CD4-positive, alpha-beta T cell (primary cell): ENCODE measurements around the gene UNC13A. TPM values are rescaled to one million over a fixed set of nuclear protein-coding genes. Genes with fewer than 3 reads are reported as not detected.

Experiments
- ATAC-seq: fragments of 200-7000 bp; cut with Tn5 transposase; one replicate; pipeline ENCODE4 v1.10.0; 2022; ENCODE audit warnings: mild to moderate bottlenecking; ENCODE audit not compliant: poor library complexity
- CTCF ChIA-PET: fragments of 350-600 bp; sonication (Branson Sonifier 250); formaldehyde crosslinking; loops from one replicate; lab custom pipeline; 2021; ENCODE audit warnings: antibody characterized with exemption, inconsistent platforms; lab: Charles Lee
- POLR2A ChIA-PET: fragments of 350-600 bp; sonication (Branson Sonifier 250); formaldehyde crosslinking; loops from one replicate; lab custom pipeline; 2021; ENCODE audit warnings: antibody characterized with exemption, inconsistent platforms; lab: Charles Lee
- DNase-seq, 14 experiments: peaks; one replicate each; pipeline ENCODE4 v3.0.0-alpha.2; 2013 to 2020; ENCODE audit warnings: mixed read lengths in 2 of 14
- H3K27ac ChIP-seq, 2 donors: one replicate each; pipeline versions ENCODE4 v1.5.1 to v1.7.0; 2013; ENCODE audit warnings: low read length in 2 of 2, low read depth in 1 of 2, mild to moderate bottlenecking in 1 of 2
- H3K27me3 ChIP-seq, 2 experiments: 1 replicate in 1 of 2; 2 replicates in 1 of 2; pipeline versions ENCODE4 v1.6.1 to v1.7.0; 2013; ENCODE audit warnings: low read length in 2 of 2, control low read depth in 1 of 2, mild to moderate bottlenecking in 1 of 2, moderate library complexity in 1 of 2; ENCODE audit not compliant: insufficient read depth in 2 of 2, control insufficient read depth in 1 of 2
- H3K36me3 ChIP-seq: one replicate; pipeline ENCODE4 v1.6.1; 2013; ENCODE audit warnings: low read length, control low read depth; ENCODE audit not compliant: insufficient read depth
- H3K4me1 ChIP-seq: one replicate; pipeline ENCODE4 v1.6.1; 2013; ENCODE audit warnings: low read length, control low read depth; ENCODE audit not compliant: insufficient read depth
- H3K4me3 ChIP-seq: one replicate; pipeline ENCODE4 v1.5.1; 2013; ENCODE audit warnings: mild to moderate bottlenecking, low read length, moderate library complexity
- H3K9me3 ChIP-seq, 2 experiments: 1 replicate in 1 of 2; 2 replicates in 1 of 2; pipeline versions ENCODE4 v1.6.1 to v1.7.0; 2013; ENCODE audit warnings: low read length in 2 of 2, mild to moderate bottlenecking in 2 of 2, control low read depth in 1 of 2, moderate library complexity in 1 of 2; ENCODE audit not compliant: control insufficient read depth in 1 of 2, insufficient read depth in 1 of 2
- H3K27ac Mint-ChIP-seq: one replicate; pipeline ENCODE4 v1.8.0; 2020; ENCODE audit warnings: mixed read lengths
- H3K27me3 Mint-ChIP-seq: one replicate; pipeline ENCODE4 v1.8.0; 2021; ENCODE audit warnings: mixed read lengths
- H3K36me3 Mint-ChIP-seq: one replicate; pipeline ENCODE4 v1.8.0; 2021; ENCODE audit warnings: low read depth, mixed read lengths
- H3K4me1 Mint-ChIP-seq: one replicate; pipeline ENCODE4 v1.8.0; 2021; ENCODE audit warnings: low read depth, mixed read lengths
- H3K4me3 Mint-ChIP-seq: one replicate; pipeline ENCODE4 v1.8.0; 2020; ENCODE audit warnings: mild to moderate bottlenecking, mixed read lengths
- H3K9me3 Mint-ChIP-seq: one replicate; pipeline ENCODE4 v1.8.0; 2020; ENCODE audit warnings: mixed read lengths
- CTCF ChIP-seq: fragments of 200-600 bp; IDR thresholded peaks from one replicate; pipeline ENCODE4 v1.8.0; 2022; ENCODE audit warnings: antibody characterized with exemption, mild to moderate bottlenecking
- intact Hi-C, 2 experiments: fragments of 100-400 bp; cut with DNase I in 1 of 2; cut with micrococcal nuclease in 1 of 2; formaldehyde crosslinking; loops; one replicate each; pipeline versions ENCODE4 v1.15.1 to v1.9.0; 2023 to 2025; cut with DNase I, micrococcal nuclease
- total RNA-seq, 174 experiments: library from RNA in 2 of 174; stranded (reverse) in 2 of 174; gene quantifications; one replicate each; pipeline ENCODE4 v1.2.3 and lab custom pipeline; 2021 to 2026

UNC13A gene
- total RNA-seq, 2 experiments from 2014 or later, result 0.11 to 0.14 TPM

GRCh38 chr19:17655751-17656472 lies 32.2 kb downstream of the UNC13A start:
- CTCF ChIA-PET, result no interaction called here
- intact Hi-C loops, result no loop called here
- H3K27ac Mint-ChIP-seq, result no peak overlapping the region

GRCh38 chr19:17654993-17655392 lies 33.2 kb downstream of the UNC13A start:
- Mint-ChIP-seq H3K4me3 (no peak overlapping the region), H3K27ac (no peak overlapping the region), H3K4me1 (no peaks in the 10 kb centered on the region), H3K36me3 (no peaks in the 10 kb centered on the region), H3K27me3 (peaks cover 18% of the 10 kb centered on the region), H3K9me3 (no peaks in the 10 kb centered on the region)
- POLR2A ChIA-PET, result no interaction called here
- DNase-seq, result peak in 1 of 14 experiments; percentile 4
- no peak for TF ChIP-seq CTCF
- Histone ChIP-seq H3K4me1 (no peaks in the 10 kb centered on the region), H3K9me3 (no peaks in the 10 kb centered on the region), H3K27ac (no peak overlapping the region), H3K36me3 (no peaks in the 10 kb centered on the region), H3K4me3 (no peak overlapping the region), H3K27me3 (peaks cover 0 to 6% of the 10 kb centered on the region in 2 experiments)
- CTCF ChIA-PET, result no interaction called here
- no peak for ATAC-seq
- intact Hi-C loops, result no loop called here

More at GRCh38 chr19:17655751-17656472, 32.2 kb downstream of the UNC13A start:
- Histone ChIP-seq H3K36me3 (no peaks in the 10 kb centered on the region), H3K27me3 (peaks cover 0 to 6% of the 10 kb centered on the region in 2 experiments), H3K27ac (no peak overlapping the region), H3K4me1 (no peaks in the 10 kb centered on the region), H3K9me3 (no peaks in the 10 kb centered on the region), H3K4me3 (no peak overlapping the region)
- POLR2A ChIA-PET, result no interaction called here
- no peak for TF ChIP-seq CTCF
- no peaks in the 10 kb centered on the region for H3K36me3 Mint-ChIP-seq
- no peak for ATAC-seq
- H3K27me3 Mint-ChIP-seq, result peaks cover 18% of the 10 kb centered on the region
- no peak for DNase-seq
- H3K4me3 Mint-ChIP-seq, result no peak overlapping the region
- H3K9me3 Mint-ChIP-seq, result no peaks in the 10 kb centered on the region
- no peaks in the 10 kb centered on the region for H3K4me1 Mint-ChIP-seq

GRCh38 chr19:17652627-17653026 lies 35.5 kb downstream of the UNC13A start:
- DNase-seq (no peak), ATAC-seq (no peak)
- H3K4me3 Mint-ChIP-seq, result no peak overlapping the region
- no peak overlapping the region for H3K27ac Mint-ChIP-seq
- no peaks in the 10 kb centered on the region for H3K4me1 ChIP-seq
- H3K36me3 ChIP-seq, result no peaks in the 10 kb centered on the region
- ChIA-PET CTCF (no interaction called here), POLR2A (no interaction called here)
- no peaks in the 10 kb centered on the region for H3K9me3 Mint-ChIP-seq
- TF ChIP-seq CTCF, result no peak
- H3K27ac ChIP-seq, result no peak overlapping the region
- peaks cover 2 to 6% of the 10 kb centered on the region in 2 experiments for H3K27me3 ChIP-seq
- intact Hi-C loops, result no loop called here
- H3K36me3 Mint-ChIP-seq, result no peaks in the 10 kb centered on the region
- peaks cover 0 to 7% of the 10 kb centered on the region in 2 experiments for H3K9me3 ChIP-seq
- H3K27me3 Mint-ChIP-seq, result peaks cover 22% of the 10 kb centered on the region
- no peaks in the 10 kb centered on the region for H3K4me1 Mint-ChIP-seq
- H3K4me3 ChIP-seq, result no peak overlapping the region
